ENCODE results near the gene TPPP2. TPM values are rescaled to one million over a fixed set of nuclear protein-coding genes. Genes with fewer than 3 reads are reported as not detected.
"Not testable (repeated sequence)": the region's sequence is repeated elsewhere in the genome, so short reads cannot be mapped to it uniquely, and the experiment has no call there.

The TPPP2 gene
- total and polyA plus RNA-seq, 8 donors: 0.62 TPM; not detected in 7

DNA sequence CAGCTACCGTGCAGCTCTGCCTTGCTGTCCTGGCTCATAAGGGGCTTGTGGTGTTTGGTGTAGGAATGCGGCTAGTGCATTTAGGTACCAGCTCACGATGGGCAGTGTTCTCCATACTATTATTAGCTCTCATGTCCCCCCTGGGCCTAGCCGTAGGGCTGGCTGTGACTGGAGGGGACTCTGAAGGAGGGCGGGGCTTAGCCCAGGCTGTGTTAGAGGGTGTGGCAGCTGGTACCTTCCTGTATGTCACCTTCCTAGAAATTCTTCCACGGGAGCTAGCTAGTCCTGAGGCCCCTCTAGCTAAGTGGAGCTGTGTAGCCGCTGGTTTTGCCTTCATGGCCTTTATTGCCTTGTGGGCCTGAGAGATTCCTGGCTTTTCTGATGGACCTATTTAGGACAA, 28.8 kb upstream of the TPPP2 start:
- H3K36me3 ChIP-seq: peaks cover 7 to 17% (median 14%) of the 10 kb centered on the region in 4 donors
- intact Hi-C loops (cut with DNase I; ENCODE audit: low total_unique reads): no loop called here
- H3K27me3 ChIP-seq: no peaks in the 10 kb centered on the region
- TF ChIP-seq, protein P1, sequence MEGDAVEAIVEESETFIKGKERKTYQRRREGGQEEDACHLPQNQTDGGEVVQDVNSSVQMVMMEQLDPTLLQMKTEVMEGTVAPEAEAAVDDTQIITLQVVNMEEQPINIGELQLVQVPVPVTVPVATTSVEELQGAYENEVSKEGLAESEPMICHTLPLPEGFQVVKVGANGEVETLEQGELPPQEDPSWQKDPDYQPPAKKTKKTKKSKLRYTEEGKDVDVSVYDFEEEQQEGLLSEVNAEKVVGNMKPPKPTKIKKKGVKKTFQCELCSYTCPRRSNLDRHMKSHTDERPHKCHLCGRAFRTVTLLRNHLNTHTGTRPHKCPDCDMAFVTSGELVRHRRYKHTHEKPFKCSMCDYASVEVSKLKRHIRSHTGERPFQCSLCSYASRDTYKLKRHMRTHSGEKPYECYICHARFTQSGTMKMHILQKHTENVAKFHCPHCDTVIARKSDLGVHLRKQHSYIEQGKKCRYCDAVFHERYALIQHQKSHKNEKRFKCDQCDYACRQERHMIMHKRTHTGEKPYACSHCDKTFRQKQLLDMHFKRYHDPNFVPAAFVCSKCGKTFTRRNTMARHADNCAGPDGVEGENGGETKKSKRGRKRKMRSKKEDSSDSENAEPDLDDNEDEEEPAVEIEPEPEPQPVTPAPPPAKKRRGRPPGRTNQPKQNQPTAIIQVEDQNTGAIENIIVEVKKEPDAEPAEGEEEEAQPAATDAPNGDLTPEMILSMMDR (IDR thresholded peaks at IDR 0.05): no peak
- no peak for TF ChIP-seq POLR2A (IDR thresholded peaks at IDR 0.05)
- TF ChIP-seq EP300 (IDR thresholded peaks at IDR 0.05): no peak
- TF ChIP-seq POLR2AphosphoS5 (IDR thresholded peaks at IDR 0.05): no peak
- no peaks in the 10 kb centered on the region for H3K9me3 ChIP-seq
- 69 to 75% (median 75%) methylated on average over 4 to 7 of the region's 7 CpGs for WGBS, 5 donors
- peaks cover 0 to 7% (median 0%) of the 10 kb centered on the region in 4 donors for H3K4me1 ChIP-seq
- H3K4me3 ChIP-seq: no peak overlapping the region
- H3K27ac ChIP-seq: no peak overlapping the region
- no peak for DNase-seq

DNA sequence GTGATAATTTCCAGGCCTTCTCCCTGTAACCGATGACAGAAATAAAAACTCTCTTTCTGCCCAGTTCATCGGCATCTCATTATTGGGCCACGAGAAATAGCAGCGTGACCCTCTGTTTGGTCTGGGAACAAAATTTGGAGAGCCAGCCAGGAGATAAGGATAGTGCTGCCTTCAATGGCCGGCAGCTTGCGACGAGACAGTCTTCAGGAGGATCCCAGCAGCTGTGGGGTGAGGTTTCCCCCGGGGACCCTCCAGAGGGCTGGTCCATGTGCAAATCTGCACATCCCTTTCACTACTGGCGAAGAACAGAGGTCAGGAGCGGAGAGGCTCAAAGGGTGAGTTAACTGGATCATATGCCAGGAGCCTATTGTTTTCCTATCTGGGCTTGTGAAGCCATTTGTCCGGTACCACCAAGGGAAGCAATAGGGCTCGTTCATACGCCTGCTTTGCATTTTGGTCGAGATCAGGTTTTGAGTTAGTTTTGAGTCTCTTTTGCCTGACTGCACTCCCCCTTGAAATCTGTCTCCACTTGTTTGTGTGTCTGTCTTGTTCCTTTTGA, 26.1 kb upstream of the TPPP2 start:
- intact Hi-C loops (cut with DNase I; ENCODE audit: low total_unique reads): no loop called here
- TF ChIP-seq EP300 (IDR thresholded peaks at IDR 0.05) (no peak), POLR2A (IDR thresholded peaks at IDR 0.05) (no peak), POLR2AphosphoS5 (IDR thresholded peaks at IDR 0.05) (no peak)
- TF ChIP-seq, protein P1 (IDR thresholded peaks at IDR 0.05): no peak
- Histone ChIP-seq H3K27ac (no peak overlapping the region), H3K9me3 (no peaks in the 10 kb centered on the region), H3K36me3 (no peaks in the 10 kb centered on the region), H3K4me3 (no peak overlapping the region), H3K27me3 (no peaks in the 10 kb centered on the region), H3K4me1 (peaks cover 0 to 4% (median 0%) of the 10 kb centered on the region in 4 donors)
- 81 to 92% (median 86%) methylated on average over 14 of the region's 14 CpGs for WGBS, 5 donors
- no peak for DNase-seq

DNA sequence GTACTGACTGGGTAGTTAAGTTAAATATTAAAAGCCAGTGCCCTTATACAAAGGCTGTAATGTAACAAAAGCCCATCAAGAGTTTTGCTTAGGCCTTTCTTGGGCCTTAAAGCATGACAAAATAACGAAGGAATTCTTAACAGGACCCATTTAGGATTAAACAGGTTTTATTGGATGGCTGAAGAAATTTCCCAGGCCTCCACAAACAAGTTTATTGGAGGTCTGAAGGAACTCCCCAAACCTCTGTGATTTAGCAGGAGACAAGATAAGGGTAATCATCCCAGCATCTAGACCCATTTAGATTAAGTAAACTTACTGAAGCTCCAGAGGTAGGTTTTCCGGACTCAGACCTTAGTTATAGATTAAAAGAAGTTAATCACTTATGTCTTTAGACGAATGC, 20.3 kb upstream of the TPPP2 start:
- not testable (repeated sequence) for H3K27ac ChIP-seq
- WGBS, 5 donors: 58 to 73% (median 66%) methylated on average over 3 of the region's 3 CpGs

DNA sequence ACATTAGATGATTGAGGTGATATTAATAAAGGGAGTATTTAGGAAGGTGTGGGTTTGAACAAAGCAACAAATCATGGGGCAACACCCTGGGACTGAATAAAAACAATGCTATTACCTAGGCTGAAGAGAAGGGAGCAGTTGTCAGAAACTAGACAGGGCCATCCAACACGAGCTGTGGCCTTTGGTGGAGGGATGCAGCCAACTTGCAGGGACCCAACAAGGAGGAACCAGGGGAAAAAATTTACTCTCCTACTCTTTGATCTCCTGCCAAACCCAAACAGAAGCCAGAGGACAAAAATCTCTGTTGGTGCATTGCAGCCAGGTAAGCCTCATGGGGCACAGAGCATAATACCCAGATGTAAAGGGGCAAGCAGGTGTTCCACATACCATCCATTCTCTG, 18.9 kb upstream of the TPPP2 start:
- H3K27me3 ChIP-seq: no peaks in the 10 kb centered on the region
- H3K27ac ChIP-seq: no peak overlapping the region
- H3K9me3 ChIP-seq: no peaks in the 10 kb centered on the region
- intact Hi-C loops (cut with DNase I; ENCODE audit: low total_unique reads): loop anchor here (10.0 kb wide), 1 partner anchor 74 kb away; no protein-coding TSS in a partner anchor
- H3K4me1 ChIP-seq: peaks cover 0 to 11% (median 3%) of the 10 kb centered on the region in 4 donors
- DNase-seq: no peak
- WGBS, 5 donors: 43 to 74% (median 70%) methylated on average over 1 of the region's 1 CpG
- H3K36me3 ChIP-seq: no peaks in the 10 kb centered on the region
- no peak overlapping the region for H3K4me3 ChIP-seq
- TF ChIP-seq POLR2A (IDR thresholded peaks at IDR 0.05) (no peak), EP300 (IDR thresholded peaks at IDR 0.05) (no peak), POLR2AphosphoS5 (IDR thresholded peaks at IDR 0.05) (no peak)
- TF ChIP-seq, protein P1 (IDR thresholded peaks at IDR 0.05): no peak

More for the DNA sequence above, 20.3 kb upstream of the TPPP2 start:
- H3K4me1 ChIP-seq, H3K4me3 ChIP-seq, H3K27me3 ChIP-seq, H3K36me3 ChIP-seq, DNase-seq, H3K9me3 ChIP-seq: not testable (repeated sequence)
- intact Hi-C loops (cut with DNase I; ENCODE audit: low total_unique reads): loop anchor here (10.0 kb wide), 1 partner anchor 75 kb away; no protein-coding TSS in a partner anchor

DNA sequence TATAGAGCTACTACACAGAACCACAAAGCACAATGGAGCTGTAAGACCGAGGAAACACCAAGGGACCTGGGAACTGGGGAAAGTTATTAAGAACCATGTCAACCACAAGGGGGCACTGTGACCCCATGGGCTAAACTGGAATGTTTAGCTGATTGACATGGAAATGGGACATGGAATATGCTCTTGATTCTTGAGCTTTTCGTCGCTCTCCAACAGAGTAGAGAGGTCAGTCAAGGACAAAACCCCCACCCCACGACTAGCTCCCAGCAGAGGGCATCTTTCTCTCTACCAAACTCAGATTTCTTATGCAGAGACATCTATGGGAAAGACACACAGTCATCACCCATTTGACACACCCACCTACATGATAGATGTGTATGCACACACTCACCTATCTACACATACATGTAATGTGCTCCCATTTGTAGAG, 15.2 kb upstream of the TPPP2 start:
- H3K36me3 ChIP-seq: peaks cover 16 to 33% (median 32%) of the 10 kb centered on the region in 4 donors
- DNase-seq: peak; percentile 86 to 95
- H3K4me3 ChIP-seq: no peak overlapping the region
- H3K27me3 ChIP-seq: no peaks in the 10 kb centered on the region
- no peak overlapping the region for H3K27ac ChIP-seq
- H3K4me1 ChIP-seq: peaks cover 0 to 11% (median 3%) of the 10 kb centered on the region in 4 donors
- H3K9me3 ChIP-seq: no peaks in the 10 kb centered on the region
- WGBS, 5 donors: 0 to 2% (median 0%) methylated on average over 4 of the region's 4 CpGs
- TF ChIP-seq EP300 (IDR thresholded peaks at IDR 0.05) (no peak), POLR2AphosphoS5 (IDR thresholded peaks at IDR 0.05) (peak; percentile 14 to 73 (median 15)), POLR2A (IDR thresholded peaks at IDR 0.05) (no peak)
- TF ChIP-seq, protein P1 (IDR thresholded peaks at IDR 0.05): peak in 6 of 7 experiments; percentile 46 to 94 (median 86)
- intact Hi-C loops (cut with DNase I; ENCODE audit: low total_unique reads): loop anchor here (10.0 kb wide), 1 partner anchor 70 kb away; no protein-coding TSS in a partner anchor
